Measurements from ENCODE around the gene RAB15.

RAB15 gene
- total RNA-seq, result 9.1 to 11.7 reads per million in 2 donors

DNA sequence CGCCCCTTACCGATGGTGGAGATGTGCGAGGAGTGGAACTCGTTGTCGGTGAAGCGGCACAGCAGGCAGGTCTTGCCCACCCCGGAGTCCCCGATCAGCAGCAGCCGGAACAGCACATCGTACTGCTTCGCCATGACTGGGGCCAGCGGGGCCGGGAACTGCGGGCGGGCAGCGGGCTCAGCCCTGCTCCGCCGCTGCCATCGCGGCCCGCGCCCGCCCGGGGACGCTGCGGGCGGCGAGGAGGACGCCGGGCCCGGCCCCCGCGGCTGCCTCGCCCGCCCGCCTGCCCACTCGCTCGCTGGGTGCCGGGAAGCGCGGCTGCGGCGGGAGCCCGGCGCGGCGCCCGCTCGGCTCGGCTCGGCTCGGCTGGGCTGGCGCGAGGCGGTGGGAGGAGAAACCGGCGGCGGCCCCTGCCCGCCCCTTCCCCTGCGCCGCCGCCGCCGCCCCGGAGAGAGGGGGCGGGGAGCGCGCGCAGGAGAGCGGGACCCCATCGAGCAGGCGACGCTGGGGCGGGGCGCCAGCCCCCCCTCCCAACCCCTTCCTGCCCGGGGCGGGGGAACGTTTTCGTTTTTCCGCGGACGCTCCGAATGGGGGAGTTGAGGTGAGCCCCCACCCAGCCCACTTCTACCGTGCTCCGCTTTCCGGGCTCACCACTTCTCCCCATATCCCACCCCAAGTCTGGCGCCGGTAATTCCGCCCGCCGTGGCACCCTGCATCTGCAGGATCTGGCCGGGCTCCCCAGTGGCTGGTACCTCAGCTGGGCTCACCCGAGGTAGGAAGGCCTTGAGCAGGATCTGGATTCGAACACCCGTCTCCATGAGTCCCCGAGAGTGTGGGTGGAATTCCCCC, at the start of gene RAB15:
Gene RAB15 (minus strand): TSS at position 394 of the 849 bp plus-strand sequence. CDS start 260 bp downstream, at position 134.
- DNase-seq, result peak; percentile 33

DNA sequence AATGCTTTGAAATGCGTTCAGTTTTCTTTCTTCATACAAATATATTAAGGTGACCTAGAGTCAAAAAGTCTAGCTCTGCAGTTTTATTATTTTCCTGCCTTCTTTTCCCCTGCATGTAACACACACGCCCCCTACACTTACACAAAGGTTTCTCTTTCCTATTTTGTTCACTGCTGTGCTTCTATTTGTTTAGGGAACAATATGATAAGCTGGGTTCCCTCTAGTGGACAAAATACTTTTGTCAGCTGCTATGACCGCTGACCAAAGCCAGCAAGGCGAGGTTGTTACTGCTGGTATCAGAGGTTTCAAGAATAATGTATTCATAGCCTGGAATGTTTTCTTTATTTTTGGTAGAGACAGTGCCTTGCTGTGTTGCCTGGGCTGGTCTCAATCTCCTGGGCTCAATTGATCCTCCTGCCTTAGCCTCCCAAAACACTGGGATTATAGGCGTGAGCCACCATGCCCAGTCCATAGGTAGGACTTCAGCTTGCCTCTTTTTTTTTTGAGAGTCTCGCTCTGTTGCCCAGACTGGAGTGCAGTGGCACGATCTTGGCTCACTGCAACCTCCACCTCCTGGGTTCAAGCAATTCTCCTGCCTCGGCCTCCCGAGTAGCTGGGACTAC, 47.9 kb upstream of the RAB15 start:
- DNase-seq, result no peak

DNA sequence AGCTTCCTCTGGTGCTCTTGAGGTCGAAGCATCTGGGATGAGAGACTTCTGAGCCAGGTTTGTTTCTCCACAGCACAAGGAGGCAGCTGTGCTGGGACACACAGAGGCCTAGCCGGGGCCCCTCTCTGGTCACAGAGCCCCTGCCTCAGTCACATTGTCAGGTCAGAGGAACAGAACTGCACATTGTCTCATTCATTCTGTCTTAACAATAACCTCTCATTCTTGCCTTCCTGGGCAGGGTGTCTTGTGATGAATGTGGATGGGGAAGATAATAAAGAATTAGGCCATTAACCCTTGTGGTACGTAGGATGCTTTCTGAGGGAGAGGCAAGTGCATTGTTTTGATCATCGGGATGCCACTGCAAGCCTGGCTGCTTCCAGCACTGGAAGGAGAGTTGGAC, 44.3 kb upstream of the RAB15 start:
- DNase-seq, result no peak

DNA sequence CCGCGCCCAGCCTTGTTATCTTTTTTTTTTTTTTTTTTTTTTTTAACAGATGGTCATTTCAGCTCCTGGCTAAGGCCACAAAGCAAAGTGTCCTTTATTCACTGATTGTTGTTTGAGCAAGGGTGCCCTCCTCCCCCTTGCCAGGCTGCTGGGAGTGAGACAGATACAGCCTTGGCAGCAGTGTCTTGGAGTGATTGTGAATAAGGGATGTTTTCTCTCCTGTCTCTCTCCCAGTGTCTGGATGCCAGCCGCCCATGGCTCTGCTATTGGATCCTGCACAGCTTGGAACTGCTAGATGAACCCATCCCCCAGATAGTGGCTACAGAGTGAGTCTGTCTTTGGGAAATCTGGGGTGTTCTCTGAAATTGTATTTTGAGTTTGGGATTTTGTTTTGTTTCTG, 43.3 kb upstream of the RAB15 start:
- no peak for DNase-seq

DNA sequence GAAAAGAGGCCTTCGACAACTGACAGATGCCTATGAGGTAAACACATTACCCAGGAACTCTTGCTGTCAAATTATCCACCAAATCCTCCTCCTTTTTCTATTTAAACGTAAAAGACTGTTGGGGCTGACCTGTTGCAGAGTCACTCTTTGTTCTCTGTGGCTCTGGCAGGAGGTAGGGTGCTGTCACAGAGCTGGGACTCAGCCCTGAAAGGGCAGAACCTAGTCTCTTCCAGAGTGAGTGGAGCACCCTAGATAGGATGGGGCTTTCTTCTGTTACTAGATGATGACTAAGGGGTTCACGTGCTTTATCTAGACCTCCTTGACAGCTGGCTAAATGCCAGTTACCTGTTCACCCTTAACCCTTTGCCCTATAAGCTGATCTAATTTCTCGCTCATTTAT, 40.2 kb upstream of the RAB15 start:
- no peak for DNase-seq

DNA sequence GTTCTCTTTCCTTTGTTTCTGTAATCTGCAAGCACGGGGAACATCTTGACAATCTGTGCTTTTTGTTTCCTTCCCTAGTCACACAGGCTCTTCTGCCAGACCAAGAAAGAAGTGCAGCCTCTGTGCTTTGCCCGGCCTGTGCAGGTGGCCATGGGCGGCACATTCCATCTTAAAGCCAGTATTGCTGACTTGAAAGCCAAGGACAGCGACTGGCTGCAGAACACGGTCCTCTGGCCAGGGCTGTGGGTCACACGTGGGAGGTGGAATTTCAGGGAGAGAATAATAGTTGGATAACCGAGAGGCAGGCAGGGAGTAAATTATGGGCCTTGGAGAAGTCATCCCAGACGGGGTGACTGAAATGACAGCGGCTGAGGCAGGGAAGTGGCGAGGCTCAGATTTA, 39.4 kb upstream of the RAB15 start:
- no peak for DNase-seq

DNA sequence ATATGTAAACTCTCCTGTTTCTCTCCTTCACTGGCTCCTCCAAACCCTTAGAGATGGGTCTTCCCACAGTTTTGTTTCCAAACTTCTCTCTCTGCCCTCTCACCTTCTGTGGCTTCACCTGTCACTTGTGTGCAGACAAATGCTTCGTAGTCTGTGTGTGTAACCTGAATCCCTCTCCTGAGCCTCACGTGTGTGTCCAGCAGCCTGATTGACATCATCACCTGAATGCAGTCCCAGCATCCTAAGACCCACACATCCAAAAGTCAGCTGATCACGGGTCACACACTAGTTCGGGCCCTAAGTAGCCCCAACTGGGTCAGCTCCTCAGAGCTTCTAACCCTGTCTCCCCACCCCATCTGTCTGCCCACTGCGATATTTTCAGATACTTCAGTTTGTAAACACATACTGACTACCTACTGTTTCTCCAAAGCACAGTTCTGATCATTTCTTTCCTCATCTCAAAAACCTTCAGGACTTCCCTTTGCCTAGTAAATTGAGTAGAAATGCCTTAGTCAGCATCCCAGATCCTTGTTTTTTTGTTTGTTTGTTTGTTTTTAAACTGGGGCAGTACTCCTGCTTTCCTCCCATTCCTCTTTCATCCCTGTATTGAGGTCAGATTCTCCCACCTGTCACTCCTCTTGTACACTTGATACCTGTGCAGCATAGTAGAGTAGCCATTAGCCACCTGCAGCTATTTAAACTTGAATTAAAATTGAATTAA, 38.2 kb upstream of the RAB15 start:
- DNase-seq, result no peak

DNA sequence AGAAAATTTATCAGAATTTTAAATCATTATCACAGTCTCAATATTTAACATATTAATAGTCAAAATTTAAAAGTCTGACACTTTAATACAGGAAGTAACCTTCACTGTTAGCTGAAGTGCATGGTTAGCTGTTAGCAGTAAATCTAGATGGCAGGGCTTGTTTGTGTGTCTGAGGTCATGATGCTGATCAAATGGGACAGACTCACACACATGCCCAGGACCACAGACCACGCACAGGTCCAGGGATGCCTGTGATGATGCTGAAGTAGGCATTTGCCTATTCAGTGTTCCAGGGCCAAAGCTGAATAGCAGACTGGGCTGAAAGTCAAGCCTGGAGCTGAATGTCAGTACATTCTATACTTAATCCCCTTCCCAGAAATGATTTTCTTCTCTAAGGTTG, 35.1 kb upstream of the RAB15 start:
- no peak for DNase-seq

DNA sequence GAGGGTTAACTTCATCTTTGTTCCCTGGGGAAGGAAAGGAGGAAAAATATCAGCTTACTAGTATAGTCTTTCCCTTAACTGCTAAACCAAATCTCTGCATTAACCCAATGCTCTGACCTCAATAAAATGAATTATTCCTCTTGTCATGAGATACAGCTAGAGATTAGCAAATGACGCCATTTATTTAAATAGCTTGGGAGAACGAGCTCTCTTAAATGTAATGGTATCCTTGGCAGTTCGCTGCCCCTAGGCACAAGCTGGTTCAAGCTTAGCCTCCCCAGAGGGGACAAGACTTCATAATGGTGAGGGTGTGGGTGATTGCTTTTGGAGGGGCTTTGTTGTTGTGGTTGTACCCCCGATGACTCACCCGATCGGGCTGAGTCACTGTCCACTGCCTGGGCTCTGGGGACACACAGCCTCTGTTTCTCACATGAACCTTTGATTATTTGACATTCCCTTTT, 34.2 kb upstream of the RAB15 start:
- DNase-seq, result no peak

DNA sequence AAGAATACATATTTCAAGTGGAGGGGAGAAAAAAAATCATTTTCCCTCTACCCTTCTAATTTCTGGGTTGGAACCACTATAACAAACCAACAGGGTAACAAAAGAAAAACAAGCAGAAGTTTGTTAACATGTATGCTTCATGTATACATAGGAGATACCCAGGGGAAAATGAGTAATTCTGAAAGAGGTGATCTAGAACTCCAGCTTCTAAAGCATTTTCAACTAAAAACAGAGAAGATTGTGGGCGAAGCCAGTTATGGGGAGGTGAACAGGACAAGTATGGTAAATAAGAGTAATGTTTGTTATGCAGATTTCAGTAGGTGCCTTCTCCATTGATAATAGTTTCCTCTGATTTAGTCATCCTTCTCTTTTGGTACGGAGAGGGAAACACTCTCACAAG, 31.3 kb upstream of the RAB15 start:
- DNase-seq, result no peak

DNA sequence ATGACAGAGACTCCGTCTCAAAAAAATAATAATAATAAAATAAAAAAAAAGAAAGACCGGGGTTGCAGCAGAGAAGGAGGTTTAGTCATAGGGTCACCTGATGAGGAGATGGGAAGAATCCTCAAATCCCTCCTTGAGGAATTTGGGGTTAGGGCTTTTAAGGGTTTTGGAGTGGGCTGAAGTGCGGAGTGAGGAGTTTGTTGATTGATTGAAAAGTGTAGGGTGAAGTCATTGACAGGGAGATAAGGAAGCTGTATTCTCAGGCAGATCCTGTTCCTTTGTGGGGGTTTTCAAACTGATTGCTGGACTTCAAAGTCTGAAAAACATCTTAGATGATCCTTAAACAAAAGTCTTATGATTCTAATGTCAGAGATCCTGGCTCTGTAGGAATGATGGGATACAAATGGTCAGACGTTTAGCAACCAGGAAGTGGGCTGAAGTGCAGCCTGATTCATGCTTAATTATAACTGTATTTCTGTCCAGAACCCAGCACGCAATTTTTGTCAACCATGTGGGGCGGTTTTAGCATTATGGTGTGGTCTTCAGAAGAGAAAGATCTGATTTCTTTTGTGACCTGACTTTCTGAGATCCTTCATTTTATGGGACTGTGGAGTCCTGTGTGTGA, 30.6 kb upstream of the RAB15 start:
- no peak for DNase-seq

DNA sequence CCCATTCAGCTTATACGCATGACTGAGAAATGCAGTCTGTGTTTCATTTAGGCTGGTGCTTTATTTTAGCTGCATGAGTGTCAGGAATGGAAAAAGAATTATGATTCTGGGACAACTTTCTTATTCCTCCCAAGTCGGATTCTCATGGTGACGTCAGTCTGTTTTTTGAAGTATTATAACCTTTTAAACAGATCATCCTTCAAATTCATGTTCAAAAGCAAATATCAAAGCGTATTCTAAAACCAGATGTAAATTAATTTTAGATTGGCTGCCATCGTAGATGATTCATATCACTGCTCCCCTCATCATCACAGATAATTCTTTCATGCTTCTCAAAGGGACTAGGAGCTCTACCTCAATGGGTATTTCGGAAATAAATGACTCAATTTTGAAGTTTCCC, 29.6 kb upstream of the RAB15 start:
- DNase-seq, result no peak

DNA sequence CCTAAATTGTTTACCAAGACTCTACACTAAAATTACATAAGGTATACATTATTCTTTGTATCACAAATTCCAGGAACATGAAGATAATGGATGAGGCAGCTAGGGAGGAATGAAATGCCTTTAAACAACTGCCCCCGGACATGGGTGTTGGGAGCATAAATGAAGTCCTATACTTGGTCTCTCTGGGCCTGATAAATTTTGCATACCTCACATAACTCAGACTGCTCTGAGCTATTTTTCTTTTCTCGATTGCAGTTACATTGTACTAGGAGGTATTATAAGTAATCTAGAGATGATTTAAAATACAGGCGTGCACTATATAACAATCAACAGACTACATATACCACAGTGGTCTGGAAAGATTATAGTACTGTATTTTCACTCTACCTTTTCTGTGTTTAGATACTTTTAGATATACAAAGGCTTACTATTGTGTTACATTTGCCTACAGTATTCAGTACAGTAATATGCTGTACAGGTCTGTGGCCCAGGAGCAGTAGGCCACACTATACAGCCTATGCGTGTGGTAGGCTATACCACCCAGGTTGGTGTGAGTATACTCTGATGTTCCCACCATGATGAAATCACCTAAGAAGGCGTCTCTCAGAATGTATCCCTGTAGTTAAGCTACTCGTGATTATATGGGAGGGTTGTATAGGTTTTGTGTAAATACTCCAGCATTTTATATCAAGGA, 28.9 kb upstream of the RAB15 start:
- DNase-seq, result no peak

DNA sequence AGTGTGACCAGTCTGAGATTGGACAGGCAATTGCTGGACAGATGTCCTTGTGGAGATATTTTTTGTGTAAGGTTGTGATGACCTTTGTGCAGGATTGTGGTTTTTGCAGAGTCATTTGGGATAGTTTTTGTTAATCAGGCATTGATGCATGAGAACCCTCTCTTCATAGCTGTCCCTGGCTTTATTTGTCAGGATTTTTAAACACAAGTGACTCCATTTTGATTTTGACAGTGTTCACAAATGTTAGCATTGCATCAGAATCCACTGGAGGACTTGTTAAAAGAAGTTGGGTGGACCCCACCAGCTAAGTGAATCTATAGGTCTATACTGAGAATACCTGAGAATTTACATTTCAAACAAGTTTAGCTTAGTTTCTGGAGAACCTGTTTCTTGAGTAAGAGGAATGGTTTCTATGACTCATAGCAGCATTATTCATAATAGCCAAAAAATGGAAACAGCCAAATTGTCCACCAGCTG, 26.4 kb upstream of the RAB15 start:
- DNase-seq, result no peak

DNA sequence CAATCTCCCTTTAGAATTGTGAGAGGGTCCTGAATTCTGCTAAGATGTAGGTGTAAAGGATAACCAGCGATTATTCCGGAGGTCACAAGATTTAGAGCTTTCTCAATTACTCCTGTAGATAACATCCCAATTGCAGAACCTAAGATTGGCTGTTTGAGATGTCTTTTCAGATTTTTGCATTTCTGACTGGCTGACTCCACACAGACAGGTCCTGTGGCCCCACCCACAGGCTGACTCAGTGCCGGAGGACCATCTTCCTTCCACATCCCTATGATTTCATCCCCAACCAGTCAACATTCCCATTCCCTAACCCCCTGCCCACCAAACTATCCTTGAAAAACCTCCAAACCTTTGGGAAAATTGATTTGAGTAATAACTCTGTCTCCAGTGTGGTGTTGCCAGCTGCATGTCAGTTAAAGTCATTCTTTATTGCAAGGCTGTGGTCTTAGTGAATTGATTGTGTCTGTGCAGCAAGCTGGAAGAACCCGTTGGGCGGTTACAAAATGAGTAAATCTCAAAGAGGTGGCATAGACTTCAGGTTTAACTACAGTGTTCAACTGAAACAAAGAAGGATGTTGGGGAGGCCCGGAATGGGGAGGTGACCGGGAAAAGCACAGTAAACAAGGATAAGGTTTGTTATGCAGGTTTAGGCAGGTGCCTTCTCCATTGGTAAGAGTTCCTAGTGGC, 25.1 kb upstream of the RAB15 start:
- DNase-seq, result no peak

DNA sequence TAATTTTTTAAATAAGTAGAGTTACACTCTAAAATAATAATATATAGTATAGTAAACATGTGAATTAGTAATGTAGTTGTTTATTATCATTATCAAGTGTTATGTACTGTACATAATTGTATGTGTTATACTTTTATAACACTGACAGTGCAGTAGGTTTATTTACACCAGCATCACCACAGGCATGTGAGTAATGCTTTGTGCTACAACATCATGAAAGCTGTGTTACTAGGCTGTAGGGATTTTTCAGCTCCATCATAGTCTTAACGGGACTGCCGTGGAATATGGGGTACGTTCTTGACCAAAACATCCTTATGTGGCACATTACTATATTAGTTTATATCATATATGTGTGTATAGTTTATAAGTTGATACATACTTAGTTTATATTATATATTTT, 23.2 kb upstream of the RAB15 start:
- no peak for DNase-seq

DNA sequence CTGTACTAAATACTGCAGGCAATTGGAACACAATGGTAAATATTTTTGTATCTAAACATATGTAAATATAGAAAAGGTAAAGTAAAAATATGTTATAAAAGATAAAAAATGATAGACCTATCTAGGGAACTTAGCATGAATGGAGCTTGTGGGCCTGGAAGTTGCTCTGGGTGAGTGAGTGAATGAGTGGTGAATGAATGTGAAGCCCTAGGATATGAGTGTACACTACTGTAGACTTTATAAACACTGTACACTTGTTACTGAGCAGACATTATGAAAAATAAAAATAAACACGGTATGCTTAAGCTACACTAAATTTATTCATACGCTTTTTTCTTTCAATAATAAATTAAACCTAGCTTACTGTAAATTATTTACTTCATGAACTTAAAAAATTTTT, 22.4 kb upstream of the RAB15 start:
- no peak for DNase-seq

DNA sequence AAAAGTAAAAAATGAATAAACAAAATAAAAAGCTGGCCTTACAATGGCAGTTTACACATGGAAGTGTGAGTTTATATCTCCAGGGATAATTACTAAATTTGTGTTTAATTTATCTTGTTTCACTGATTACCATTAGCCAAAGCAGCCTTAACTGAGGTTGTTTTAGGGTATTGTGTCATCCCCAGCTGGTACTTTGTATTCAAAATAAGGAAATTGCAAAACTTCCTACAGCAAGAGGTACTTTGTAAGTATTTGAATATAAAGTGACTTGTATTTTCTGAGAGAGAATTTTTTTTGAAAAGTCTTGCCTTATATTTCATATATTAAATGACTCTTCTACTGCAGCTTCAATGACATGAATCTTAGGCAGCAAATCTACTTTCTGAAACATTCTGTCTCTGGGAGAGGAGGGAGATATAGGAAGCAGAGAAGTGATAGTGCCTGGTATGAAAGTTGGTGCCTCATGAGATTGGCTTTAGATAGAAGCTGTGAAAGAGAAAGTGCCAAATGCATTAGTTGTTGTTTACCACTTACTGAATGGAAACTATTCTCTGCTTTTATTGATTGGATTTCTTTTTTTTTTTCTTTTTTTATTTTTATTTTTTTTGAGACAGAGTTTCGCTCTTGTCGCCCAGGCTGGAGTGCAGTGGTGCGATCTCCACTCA, 21.3 kb upstream of the RAB15 start:
- DNase-seq, result no peak

DNA sequence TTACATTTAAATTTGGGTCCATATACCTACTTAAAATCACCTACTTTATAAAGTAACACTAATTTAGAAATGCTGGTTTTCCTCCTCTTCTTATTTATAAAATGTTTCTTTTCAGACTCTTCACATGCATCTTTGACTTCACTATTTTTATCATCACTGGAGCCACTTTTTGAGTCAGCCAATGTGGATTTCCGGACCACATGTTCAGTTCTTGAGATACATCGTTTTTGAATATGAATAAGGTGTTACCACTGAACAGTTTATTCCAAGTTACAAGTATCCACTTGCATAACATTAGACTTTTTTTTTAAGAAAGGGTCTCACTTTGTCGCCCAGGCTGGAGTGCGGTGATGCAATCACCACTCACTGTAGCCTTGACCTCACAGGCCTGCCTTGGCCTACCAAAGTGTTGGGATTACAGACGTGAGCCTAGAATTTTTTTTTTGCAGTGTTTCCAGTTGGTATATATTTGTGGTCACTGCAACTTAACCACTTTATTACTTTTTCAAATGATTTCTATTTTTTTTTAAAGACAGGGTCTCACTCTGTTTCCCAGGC, 20.3 kb upstream of the RAB15 start:
- DNase-seq, result no peak

DNA sequence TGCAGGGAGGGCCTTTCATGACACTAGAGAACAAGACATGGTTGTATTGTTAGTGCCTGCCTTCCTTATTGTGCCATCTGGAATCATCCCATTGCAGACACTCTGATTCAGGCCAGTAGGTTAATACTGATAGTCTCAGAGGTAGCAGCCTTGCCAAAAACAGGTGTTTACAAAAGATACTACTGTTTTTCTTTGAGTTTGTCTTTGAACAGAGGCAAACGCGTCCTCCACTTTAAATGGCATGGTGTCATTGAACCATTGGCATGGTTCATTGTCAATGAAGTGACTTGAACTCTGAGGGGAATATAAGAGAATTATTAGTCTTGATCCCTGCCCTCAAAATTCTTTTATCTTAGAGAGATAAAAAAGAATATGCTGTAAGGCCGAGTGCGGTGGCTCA, 18.8 kb upstream of the RAB15 start:
- no peak for DNase-seq

DNA sequence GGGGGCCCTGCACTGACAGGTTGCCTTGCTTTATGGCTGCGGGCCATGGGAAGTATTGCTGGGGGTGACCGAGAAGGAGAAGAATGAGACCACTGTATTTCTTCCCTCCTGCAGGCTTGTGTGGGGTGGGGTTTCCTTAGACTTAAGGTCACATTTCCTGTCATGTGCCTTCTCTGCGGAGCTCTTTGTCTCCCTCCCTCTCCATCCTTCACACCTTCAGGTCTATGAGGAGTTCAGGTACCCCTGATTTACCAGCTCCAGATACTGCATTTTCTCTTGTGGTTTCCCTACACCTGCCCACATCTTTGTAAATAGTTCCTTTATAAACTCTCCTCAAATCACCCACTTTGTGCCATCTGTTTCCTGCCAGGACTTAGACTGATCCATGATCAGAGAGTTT, 18.2 kb upstream of the RAB15 start:
- no peak for DNase-seq

All from activated gamma-delta T cell (primary cell).